Chondrocyte (in vitro differentiated cells): ENCODE measurements around the gene BOD1L1. TPM values are rescaled to one million over a fixed set of nuclear protein-coding genes. Genes with fewer than 3 reads are reported as not detected.

ENCODE experiments used
- DNase-seq: peaks from one replicate; pipeline ENCODE4 v3.0.0; 2021; ENCODE audit warnings: mixed read lengths, low spot score
- H3K27ac Mint-ChIP-seq: one replicate; pipeline ENCODE4 v1.8.0; 2021; ENCODE audit warnings: mild to moderate bottlenecking, moderate library complexity, mixed read lengths; ENCODE audit not compliant: unreplicated experiment
- H3K27me3 Mint-ChIP-seq: 2 replicates; pipeline ENCODE4 v1.8.0; 2021; ENCODE audit warnings: low read depth, mixed read lengths
- H3K36me3 Mint-ChIP-seq: 2 replicates; pipeline ENCODE4 v1.8.0; 2021; ENCODE audit warnings: low read depth, mixed read lengths
- H3K4me1 Mint-ChIP-seq: 2 replicates; pipeline ENCODE4 v1.8.0; 2021; ENCODE audit warnings: low read depth, mild to moderate bottlenecking, mixed read lengths
- H3K4me3 Mint-ChIP-seq: one replicate; pipeline ENCODE4 v1.8.0; 2021; ENCODE audit warnings: mild to moderate bottlenecking, moderate library complexity, mixed read lengths; ENCODE audit not compliant: unreplicated experiment
- H3K9me3 Mint-ChIP-seq: 2 replicates; pipeline ENCODE4 v1.8.0; 2021; ENCODE audit warnings: low read depth, mixed read lengths
- CTCF ChIP-seq: fragments of 200-600 bp; sonication (generic); IDR thresholded peaks from 2 replicates; pipeline ENCODE4 v1.5.0; 2021; ENCODE audit warnings: antibody characterized with exemption, mild to moderate bottlenecking, moderate library complexity
- total RNA-seq: library from RNA; stranded (reverse); gene quantifications from 3 replicates; pipeline ENCODE4 v1.2.1, GENCODE V29; 2021

Gene BOD1L1
- total RNA-seq, 1 donor from 2014 or later = 31.7 TPM

DNA sequence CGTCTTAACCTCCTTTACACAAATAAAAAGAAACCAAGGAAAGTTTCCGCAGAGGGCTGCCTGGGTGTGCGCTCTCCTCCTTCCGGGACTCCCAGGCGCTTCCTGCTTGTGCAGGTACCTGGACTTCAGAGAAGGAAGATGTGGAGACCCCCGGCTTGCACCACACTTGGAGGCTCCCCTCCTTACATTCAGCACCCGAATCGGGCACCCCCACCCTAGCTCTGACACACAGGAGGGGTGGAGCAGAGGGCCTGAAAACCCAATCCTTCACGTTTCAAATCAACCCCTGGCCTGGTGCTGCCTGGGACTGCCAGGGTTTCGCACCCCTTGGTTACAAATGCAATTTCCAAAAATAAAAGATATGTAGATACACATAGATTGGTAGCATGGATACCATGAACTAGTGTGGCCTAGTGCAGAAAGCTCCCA, 86.3 kb downstream of the BOD1L1 start:
- no peak overlapping the region for H3K27ac Mint-ChIP-seq
- H3K4me1 Mint-ChIP-seq = peaks cover 20% of the 10 kb centered on the region
- TF ChIP-seq CTCF = no peak
- DNase-seq = no peak
- H3K9me3 Mint-ChIP-seq = no peaks in the 10 kb centered on the region
- peaks cover 2% of the 10 kb centered on the region for H3K36me3 Mint-ChIP-seq
- H3K27me3 Mint-ChIP-seq = peaks cover 43% of the 10 kb centered on the region
- no peak overlapping the region for H3K4me3 Mint-ChIP-seq

DNA sequence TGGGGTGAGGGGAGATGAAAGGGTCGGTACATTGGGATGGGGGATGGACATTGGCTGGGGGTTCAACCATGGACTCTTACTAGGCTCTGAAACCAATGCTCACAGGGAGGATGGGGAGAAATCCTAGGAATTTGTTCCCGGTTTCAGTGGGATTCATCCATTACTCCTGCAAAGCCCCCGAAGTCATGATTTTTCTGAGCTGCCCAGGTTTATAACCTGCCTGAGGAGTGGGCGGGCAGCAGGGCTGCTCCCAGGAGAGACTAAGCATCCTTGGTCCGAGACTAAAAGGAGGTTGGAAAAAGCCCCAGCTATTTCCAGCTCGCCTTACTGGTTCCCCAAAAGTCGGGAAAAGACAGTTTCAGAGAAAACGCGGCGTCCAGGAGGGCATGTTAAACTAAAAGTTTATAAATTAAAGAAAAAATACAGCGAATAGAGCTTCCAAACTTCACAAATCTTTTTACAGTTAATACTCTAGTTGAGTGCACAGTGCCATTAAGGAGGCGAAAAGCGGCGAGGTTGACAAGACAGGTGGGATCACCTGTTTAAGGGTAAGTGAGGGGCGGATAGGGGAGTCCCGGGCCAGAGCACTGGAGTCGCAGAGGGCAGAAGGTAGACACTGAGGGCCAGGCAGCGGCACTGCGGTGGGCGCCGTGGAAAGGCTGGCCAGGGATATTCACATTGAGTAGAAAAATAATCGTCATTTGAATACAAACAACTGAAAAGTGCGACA, 86.9 kb downstream of the BOD1L1 start:
- TF ChIP-seq CTCF = no peak
- no peak overlapping the region for H3K27ac Mint-ChIP-seq
- peaks cover 46% of the 10 kb centered on the region for H3K27me3 Mint-ChIP-seq
- H3K9me3 Mint-ChIP-seq = no peaks in the 10 kb centered on the region
- no peak for DNase-seq
- H3K36me3 Mint-ChIP-seq = peaks cover 2% of the 10 kb centered on the region
- H3K4me3 Mint-ChIP-seq = no peak overlapping the region
- peaks cover 18% of the 10 kb centered on the region for H3K4me1 Mint-ChIP-seq

DNA sequence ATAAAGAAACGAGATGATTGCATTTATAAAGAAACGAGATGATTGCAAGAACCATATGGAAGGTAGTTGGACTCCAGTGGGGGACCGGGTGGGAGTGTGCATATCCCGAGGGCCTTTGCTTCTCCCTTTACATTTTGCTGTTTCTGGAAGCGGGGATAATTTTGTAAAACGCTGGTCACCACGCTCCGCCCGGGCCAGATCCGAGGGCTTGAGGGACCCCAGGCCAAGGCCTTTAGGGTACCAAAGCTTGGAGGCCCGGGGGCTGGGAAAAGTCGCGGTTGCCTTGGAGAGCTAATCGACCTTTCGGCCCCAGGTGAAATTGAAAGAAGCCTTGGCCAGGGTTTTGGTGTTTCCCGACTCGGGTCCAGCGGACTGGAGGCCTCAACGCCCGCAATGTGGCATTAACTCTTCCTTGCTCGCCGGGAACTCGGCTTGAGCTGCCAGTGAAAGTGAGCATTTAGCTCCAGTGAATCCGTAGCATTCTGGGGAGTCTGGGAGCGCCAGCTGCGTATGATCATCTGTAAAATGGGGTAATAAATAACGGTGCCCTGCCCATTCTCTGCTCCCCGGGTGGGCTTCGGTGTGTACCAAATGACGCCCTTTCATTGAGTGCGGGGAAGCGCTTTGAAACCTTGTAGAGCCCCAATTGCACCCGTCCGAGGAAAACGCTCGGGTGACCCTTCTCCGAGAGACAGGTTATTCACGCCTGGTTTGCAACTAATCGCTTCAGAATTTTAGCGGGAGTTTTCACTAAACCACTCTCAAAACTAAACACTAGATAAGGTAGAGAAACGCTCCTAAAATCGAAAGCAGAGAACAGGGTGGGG, 87.7 kb downstream of the BOD1L1 start:
- DNase-seq = no peak
- no peak overlapping the region for H3K4me3 Mint-ChIP-seq
- no peak for TF ChIP-seq CTCF
- no peaks in the 10 kb centered on the region for H3K9me3 Mint-ChIP-seq
- H3K36me3 Mint-ChIP-seq = peaks cover 2% of the 10 kb centered on the region
- peaks cover 52% of the 10 kb centered on the region for H3K27me3 Mint-ChIP-seq
- H3K4me1 Mint-ChIP-seq = peaks cover 12% of the 10 kb centered on the region
- H3K27ac Mint-ChIP-seq = no peak overlapping the region

DNA sequence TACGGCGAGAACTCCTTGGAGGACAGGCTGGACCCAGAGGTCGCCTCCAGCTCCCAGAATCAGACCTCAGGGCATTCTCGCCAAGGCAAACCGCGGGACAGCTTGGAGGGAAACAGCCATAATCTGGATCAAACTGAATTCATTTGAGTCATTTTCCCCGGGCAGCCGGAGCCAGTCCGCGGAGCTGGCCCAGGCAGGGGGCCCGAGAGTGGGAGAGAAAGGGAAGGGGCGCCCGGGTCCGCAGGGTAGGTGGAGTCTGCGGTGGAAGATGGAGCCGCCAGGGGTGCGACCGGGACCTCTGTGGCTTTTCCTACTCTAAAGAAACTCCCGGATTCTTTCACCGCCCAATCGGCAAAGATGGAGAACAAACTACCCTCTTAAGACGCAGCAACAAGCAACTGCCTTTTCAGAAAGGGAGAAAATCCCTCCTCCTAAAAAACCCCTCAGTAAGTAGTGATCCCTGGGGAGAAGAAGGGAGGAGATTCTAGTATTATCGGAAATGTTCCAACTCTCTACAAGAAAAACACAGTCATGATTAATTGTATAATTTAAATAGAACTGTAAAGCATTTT, 88.4 kb downstream of the BOD1L1 start:
- no peak for DNase-seq
- Mint-ChIP-seq H3K4me3 (no peak overlapping the region), H3K36me3 (peaks cover 2% of the 10 kb centered on the region), H3K27me3 (peaks cover 55% of the 10 kb centered on the region), H3K4me1 (peaks cover 12% of the 10 kb centered on the region), H3K9me3 (no peaks in the 10 kb centered on the region), H3K27ac (no peak overlapping the region)
- no peak for TF ChIP-seq CTCF

GRCh38 chr4:13538427-13538973, 89.0 kb downstream of the BOD1L1 start:
- Mint-ChIP-seq H3K4me3 (no peak overlapping the region), H3K27me3 (peaks cover 60% of the 10 kb centered on the region), H3K9me3 (no peaks in the 10 kb centered on the region), H3K27ac (no peak overlapping the region), H3K4me1 (peaks cover 10% of the 10 kb centered on the region), H3K36me3 (peaks cover 2% of the 10 kb centered on the region)
- TF ChIP-seq CTCF = no peak
- DNase-seq = no peak
